HG02642 (cell line): Measurements from ENCODE around the gene PPIE.

Source experiments
- ATAC-seq: cut with Tn5 transposase; IDR thresholded peaks from one replicate; pipeline ENCODE4 v1.9.1; 2021; ENCODE audit warnings: mild to moderate bottlenecking; ENCODE audit not compliant: unreplicated experiment, poor library complexity

The PPIE gene

DNA sequence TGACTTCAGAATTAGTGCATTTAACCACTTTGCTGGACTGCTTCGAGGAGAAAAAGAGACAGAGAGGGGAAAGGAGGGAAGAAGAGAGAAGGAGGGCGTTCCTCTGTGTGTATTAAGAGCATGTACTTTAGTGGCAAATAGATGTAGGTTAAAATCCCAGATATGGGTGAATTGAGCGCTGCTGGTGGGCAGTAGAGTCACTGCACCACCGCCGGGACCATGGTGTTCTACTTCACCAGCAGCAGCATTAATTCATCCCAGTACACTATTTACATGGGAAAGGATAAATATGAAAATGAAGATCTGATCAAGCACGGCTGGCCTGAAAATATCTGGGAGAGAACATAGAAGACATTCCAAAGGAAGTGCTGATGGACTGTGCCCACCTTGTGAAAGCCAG lies 20.9 kb upstream of the PPIE start:
- ATAC-seq = no peak

DNA sequence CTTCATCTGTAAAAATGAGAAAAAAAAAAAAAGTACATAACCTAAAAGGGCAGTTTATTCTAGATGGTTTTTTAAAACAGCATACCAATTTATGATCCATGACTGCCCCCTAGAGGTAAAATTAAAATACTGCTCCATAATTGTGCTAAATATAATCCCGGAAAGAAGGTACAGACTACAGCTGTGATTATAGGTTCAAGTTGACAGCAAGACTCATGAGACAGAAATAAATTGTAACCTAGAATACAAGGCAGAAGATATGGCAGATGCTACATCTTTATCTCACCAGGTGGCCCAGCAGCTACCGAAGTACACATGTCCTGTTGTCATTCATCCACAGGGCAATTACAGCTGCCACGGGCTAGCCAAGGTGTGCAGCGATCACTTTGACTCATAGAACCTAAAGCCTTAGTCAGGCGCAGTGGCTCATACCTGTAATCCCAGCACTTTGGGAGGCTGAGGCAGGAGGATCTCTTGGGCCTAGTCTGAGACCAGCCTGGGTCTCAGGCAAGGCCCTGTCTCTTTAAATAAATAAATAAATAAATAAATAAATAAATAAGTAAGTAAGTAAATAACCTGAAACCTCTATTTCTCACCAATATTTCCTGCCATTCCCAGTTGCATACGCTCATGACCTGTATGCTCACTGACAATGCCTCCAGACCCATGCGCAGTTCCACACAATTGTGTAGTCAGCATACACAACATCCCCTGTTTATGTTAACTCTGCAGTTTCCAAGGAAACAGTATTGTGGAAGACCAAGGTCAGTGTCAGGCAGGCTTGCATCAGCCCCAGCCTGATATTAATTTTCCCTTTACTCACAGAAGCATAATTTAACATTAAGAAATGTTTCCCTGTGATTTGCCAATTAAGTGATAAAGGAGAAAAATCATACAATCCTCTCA lies 18.3 kb upstream of the PPIE start:
- ATAC-seq = no peak

DNA sequence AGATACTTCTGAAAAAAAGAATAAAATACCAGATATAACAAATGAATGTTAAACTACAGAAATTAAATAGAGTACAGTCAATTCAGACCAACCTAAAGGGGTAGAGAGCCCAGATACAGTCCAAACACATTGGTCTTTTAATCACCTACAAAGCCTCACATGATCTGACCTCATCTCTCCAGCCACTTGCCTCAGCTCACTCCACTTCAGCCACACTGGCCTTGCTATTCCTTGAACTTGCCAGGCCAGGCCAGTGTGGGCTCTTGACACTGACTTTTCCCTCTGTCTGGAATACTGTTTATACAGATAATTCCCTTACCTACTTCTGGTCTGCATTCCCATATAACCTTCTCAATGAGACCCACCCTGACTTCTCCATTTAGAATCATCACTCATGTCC lies 17.0 kb upstream of the PPIE start:
- no peak for ATAC-seq

DNA sequence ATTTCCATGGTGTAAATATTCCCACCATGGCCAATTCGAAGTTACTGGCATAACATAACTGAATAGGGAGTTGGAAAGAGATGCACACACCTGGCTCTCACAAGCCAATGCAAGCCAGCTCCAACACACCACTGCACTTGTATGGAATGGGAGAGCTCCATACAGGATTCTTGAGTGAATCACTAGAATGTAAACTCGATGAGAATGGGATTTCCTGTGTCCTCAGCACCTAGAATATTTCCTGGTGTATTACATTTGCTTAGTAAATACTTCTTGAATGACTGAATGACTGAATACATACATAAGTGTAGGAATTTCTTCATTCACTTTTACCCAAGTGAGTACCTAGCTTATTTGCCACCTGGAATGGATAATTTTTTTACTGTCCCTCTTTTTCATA lies 16.2 kb upstream of the PPIE start:
- ATAC-seq = no peak

DNA sequence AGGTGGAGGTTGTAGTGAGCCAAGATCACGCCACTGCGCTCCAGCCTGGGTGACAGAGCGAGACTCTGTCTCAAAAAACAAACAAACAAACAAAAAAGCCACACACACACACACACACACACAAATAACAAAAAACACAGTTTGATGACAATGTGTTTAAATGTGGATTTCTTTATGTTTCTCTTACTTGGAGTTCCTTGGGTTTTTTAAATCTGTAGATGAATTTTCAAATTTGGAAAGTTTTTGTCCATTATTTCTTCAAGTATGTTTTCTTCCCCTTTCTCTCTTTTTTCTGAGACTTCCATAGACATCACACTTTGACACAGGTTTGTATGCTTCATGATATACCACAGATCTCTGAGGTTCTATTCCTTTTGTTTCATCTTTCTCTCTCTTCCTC lies 12.1 kb upstream of the PPIE start:
- no peak for ATAC-seq

DNA sequence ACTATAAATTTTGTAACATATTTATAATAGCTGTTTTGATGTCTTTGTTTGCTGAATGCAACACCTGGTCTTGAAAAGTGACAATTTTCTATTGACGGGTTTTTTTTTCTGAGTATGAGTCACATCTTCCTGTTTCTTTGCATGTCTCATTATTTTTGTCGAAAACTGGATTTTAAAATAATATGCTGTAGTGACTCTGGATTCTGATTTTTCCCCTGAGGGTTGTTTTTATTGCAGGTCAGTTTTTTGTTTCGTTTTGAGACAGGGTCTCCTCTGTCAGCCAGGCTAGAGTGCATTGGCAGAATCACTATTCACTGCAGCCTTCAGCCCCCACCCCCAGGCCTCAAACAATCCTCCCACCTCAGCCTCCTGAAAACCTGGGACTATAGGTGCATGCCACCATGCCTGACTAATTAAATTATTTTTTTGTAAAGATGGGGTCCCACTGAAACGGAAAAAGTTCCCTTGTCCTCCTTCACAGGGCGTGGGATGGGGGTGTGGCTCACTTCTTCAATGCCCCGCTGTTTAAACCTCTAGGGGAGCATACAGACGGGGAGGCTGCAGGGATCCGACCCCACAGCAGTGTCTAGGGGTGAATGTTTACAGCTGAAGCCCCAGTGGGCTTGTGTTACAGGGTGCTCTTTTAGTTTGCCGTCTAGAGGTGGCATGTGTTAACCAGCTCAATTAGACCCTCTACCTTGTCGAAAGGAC lies 11.3 kb upstream of the PPIE start:
- no peak for ATAC-seq

DNA sequence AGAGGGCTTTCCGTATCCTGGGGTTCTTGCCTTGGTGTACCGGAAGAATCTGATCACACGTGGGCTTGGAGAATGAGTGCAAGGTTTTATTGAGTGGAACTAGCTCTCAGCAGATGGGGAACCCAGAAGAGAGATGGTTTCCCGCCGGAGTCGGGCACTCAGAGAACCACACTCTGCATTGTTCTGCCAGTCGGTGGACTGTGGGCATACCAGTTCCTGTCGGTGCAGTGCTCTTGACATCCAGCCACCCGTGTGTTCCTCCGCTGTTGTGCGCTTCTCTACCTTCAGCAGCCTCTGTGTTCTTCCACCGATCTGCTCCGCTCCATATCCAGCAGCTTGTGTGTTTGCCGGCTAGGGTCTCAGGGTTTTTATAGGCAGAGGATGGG lies 10.8 kb upstream of the PPIE start:
- no peak for ATAC-seq

DNA sequence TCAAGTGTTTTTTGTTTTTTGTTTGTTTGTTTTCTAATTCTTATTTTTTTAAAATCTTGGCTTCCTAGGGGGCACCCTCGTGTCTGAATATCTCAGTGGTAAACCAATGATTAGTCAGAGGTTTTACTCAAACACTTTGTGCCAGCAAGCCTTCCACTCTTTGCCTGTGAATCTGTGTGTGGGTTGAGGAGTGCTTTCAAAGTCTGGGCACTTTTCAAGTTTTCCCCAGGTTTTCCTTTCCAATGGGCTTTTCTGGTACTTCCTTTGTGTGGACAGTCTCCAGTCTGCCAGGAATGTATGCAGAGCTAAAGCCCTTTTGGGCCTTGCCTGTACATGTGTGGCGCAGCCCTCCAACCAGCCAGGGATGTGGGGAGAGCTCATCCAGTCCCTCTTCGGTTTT lies 9.7 kb upstream of the PPIE start:
- no peak for ATAC-seq

DNA sequence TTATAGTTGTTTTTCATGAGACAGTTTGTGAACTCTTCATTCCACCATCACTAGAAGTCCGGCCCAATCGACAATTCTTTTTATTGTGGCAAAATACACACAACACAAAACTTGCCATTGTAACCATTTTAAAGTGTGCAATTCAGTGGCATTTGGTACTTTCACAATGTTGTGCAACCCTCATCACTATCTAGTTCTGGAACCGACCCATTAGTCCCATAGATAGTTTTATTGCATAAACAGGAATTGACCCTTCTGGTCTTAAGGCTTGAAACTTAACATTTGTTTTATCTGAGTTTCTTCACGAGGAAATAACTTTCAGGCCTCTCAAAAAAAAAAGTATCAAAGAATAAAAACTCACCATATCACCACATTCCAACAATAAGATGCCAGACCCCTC lies 8.8 kb upstream of the PPIE start:
- no peak for ATAC-seq

DNA sequence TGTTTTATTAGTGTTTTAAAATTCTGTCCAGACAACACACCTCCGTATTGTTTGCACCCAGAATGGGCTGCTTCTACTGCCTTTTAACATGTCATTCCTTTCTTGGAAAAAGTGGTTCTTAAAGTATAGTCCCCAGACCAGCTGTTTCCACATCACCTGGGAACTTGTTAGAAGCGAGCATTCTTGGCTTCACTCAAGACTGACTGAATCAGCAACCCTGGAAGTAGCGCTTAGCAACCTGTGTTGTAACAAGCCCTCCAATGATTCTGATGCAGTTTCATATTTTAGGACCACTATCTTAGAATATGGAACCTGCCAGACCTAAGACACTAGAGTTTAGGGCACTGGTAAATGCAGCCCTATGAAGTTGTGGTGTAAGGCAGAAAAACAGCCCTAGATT lies 6.0 kb upstream of the PPIE start:
- ATAC-seq = no peak

DNA sequence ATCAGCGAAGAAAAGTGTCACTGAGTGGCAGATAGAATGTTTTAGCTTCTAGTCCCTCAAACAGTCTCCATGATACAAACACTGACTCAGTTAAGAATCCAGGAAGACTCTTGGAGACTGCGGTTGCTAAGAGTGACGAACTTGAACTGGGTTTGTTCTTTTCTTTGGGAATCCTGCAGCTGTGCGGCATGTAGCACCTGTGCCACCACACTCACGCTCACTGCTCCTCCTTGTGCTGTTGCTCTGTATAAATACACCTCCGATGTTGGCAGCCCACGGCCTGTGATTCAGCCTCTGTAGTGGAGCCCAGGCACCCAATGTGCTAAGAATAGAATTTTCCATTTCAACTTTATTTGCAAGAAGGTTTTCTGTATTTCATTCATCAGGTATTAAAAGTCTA lies 5.5 kb upstream of the PPIE start:
- ATAC-seq = no peak

DNA sequence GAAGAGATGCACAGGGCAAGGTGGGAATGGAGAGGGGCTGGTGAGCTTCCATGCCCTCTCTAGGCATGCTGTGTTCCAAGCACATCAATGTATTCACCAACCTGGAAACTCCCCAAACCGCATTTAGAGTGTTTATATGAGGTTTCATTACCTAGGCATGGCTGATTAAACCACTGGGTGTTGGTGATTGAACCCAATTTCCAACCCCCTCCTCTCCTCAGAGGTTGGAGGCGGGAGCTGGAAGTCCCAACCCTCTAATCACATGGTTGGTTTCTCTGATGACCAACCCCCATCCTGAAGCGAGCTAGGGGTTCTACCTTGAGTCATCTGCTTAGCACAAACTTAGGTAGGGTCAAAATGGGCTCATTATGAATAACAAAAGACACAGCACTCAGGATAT lies 3.0 kb upstream of the PPIE start:
- no peak for ATAC-seq

DNA sequence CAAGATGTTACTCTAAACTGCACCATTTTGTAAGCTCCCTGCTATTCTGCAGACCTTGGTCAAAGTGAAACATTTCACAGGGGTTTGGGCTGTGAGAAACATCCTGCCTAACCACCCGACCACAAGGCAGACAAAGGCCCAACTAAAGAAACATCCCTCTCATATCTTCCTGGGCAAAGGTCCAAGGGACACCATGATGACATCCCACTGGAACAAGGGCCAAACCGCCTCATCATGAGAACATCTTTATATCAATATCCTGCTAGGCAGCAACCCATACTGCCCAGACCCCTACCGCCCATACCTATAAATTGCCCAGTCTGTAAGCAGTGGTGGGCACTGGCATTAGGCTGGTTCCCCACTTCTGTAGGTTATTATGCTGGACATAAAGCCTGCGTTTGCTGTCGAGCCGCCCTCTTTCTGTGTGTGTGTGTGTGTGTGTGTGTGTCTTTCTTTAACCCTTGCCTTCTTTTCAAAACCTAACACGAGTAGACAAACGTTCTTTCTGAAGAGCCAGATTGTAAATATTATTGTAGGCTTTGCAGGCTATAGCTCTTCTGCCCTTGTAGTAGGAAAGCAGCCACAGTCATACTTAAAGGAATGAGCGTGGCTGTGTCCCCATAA lies 1.0 kb upstream of the PPIE start:
- no peak for ATAC-seq

DNA sequence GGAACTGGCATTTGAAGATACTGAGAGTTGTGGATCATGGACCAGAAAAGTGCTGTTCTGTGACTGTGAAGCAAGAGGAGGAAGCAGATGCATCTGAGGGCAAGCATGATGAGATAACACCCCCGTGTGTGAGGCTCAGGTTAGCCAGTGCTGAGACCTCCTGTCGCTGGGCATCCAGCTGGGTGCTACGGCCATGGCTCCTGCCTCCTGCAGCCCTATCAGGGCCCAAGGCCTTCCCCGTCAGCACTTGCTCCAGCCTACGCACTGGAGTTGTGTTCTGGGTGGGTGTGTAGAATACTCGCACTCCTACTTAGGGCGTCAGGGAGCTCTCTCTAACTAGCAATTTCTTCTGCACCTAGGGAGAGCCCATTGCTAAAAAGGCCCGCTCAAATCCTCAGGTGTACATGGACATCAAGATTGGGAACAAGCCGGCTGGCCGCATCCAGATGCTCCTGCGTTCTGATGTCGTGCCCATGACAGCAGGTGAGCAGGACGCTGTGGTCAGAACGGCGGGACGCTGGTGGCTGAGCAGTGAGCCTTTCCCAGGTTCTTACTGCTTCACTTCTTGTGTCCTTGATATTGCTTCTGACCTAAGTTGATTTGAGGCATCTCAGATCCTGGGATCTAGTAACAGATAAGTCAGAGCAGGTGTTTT lies 6.5 kb downstream of the PPIE start:
- ATAC-seq = no peak

DNA sequence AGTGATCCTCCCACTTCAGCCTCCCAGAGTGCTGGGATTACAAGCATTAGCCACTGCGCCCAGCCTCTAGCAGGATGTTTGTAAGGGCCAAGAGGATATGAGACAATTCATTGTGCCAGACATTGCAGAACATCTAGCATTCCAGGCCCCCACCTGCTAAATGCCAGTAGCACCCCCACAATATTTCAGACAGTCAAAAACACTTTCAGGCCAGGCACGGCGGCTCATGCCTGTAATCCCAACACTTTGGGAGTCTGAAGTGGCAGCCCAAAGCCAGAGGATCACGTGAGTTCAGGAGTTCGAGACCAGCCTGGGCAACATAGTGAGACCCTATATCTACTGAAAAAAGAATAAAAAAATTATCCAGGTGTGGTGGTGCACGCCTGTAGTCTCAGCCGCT lies 12.9 kb downstream of the PPIE start:
- no peak for ATAC-seq

DNA sequence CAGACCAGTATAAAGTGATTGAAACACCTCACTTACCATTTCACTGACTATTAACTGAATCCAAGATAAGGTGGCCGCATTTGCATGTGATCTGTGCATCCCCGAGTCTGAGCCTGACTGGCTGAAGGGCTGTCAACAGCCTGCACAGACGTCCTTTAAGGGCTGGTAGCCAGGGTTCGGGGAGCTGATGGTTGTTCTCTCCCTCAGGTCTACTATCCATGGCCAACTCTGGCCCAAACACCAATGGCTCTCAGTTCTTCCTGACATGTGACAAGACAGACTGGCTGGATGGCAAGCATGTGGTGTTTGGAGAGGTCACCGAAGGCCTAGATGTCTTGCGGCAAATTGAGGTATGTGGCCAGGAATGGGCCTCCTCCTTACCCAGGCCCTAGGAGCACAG lies 14.0 kb downstream of the PPIE start:
- no peak for ATAC-seq

DNA sequence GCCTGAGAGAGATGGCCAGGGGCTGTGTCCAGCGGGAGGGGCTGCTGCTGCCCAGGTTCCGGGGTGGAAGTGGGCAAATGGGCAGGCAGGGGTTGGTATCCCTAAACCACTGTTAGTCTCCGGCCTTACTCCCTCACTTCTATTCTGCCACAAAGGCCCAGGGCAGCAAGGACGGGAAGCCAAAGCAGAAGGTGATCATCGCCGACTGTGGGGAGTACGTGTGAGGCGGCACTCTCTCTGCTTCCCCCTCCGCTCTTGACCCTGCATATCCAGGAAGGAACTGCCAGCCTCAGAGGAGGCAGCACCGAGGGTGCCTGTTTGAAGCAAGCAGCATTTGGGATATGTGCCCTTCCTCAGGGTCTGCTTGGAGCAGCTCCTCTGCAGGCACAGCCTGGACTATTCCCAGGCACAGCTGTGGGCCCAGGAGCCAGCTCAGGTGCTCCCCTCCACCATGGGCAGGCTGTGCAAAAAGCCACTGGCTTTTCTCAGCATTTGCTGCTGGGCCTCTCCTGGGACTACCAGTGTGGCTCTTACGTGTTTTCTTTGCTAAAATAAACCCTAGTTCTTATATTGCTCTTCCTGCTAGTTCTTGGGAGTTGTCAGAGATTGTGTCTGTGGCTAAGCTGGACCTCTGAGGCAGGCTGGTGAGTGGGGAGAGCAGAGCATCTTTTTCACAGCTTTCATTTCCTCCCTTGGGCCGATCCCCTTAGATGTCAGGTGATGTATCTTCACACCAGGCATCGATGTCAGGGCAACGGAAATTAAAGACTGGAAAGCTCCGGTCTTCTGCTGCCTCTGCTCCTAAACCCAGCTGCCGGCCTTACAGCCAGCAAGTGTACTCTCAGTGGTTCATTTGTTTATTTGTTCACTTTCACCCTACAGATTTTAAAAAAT lies 14.7 kb downstream of the PPIE start:
- ATAC-seq = no peak

DNA sequence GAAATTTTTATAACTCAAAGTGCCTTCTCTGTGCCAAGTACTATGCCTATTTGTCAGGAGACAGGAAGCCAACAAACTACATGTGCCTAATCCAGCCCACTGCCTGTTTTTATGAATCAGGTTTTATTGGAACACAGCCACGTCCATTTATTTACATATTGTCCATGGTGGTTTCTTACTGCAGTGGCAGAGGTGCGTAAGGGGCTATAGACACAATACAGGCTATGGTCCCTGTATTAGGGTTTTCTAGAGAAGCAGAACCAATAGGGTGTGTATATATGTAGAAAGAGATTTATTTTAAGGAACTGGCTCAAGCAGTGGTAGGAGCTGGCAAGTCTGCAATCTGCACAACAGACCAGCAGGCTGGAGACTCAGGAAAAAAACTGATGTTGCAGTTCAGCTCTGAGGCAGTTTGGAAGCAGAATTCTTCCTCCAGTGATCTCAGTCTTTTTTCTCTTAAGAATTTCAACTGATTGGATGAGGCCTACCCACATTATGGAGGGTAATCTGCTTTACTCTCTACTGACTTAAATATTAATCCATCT lies 15.4 kb downstream of the PPIE start:
- ATAC-seq = no peak

DNA sequence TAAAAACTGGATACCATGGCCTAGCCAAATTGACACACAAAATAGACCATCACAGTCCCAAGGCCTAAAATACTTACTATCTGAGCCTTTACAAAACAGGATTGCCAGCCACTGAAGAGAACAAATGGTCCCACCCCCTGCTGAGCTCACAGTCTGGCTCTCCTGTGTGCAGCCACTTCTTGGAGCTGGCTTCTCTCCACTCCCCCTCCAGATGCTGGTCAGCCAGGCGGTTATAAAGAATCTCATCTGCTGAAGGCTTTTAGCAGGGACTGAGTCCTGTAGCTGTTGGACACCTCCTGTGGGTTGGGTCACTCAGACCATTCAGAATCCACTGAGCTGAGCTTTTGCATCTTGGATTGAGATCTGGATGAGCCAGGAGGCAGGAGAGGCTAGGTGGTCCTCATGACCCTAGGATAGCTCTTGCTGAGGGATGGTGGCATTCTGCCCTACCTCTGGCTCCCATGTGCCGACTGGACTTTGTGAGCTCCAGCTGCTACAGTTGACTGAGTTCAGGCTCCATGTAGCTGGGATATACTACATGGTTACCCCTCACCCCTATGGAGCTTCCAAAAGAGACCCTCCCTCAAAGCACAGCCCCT lies 16.3 kb downstream of the PPIE start:
- ATAC-seq = no peak
